ENCODE data around the gene DPM1. TPM values are rescaled to one million over a fixed set of nuclear protein-coding genes. Genes with fewer than 3 reads are reported as not detected.

Gene DPM1
- total and polyA plus RNA-seq, 3 donors from 2014 or later = 44.5 to 71.0 (median 54.3) TPM

- WGBS, 2 donors = 69 to 86% methylated on average over 3 of the region's 3 CpGs
- Histone ChIP-seq H3K27ac (no peak overlapping the region), H3K9me3 (no peaks in the 10 kb centered on the region), H3K36me3 (ENCODE audit: low read depth, missing control alignments) (no peaks in the 10 kb centered on the region), H3K4me1 (no peaks in the 10 kb centered on the region), H3K4me3 (no peak overlapping the region), H3K27me3 (no peaks in the 10 kb centered on the region)
- intact Hi-C loops (cut with DNase I; ENCODE audit: low total_unique reads) = no loop called here
- no peak for DNase-seq
- TF ChIP-seq POLR2A (IDR thresholded peaks at IDR 0.05) = no peak
- no peak for TF ChIP-seq CTCF (IDR thresholded peaks at IDR 0.05)
Measured at GRCh38 chr20:50887576-50887975, 70.8 kb downstream of the DPM1 start.

- TF ChIP-seq POLR2A (IDR thresholded peaks at IDR 0.05) (no peak), CTCF (IDR thresholded peaks at IDR 0.05) (no peak)
Measured at GRCh38 chr20:50886184-50886790, 72.0 kb downstream of the DPM1 start.

GRCh38 chr20:50885781-50886180, 72.6 kb downstream of the DPM1 start:
- WGBS, 2 donors = 81 to 83% methylated on average over 5 of the region's 5 CpGs

More at GRCh38 chr20:50886184-50886790, 72.0 kb downstream of the DPM1 start:
- Histone ChIP-seq H3K27ac (no peak overlapping the region), H3K9me3 (no peaks in the 10 kb centered on the region), H3K27me3 (no peaks in the 10 kb centered on the region), H3K4me3 (no peak overlapping the region), H3K4me1 (no peaks in the 10 kb centered on the region), H3K36me3 (ENCODE audit: low read depth, missing control alignments) (no peaks in the 10 kb centered on the region)
- intact Hi-C loops (cut with DNase I; ENCODE audit: low total_unique reads) = no loop called here
- DNase-seq = no peak
- WGBS, 2 donors = 73 to 78% methylated on average over 11 to 12 of the region's 12 CpGs

GRCh38 chr20:50885068-50885467, 73.3 kb downstream of the DPM1 start:
- 85 to 89% methylated on average over 7 of the region's 7 CpGs for whole genome bisulfite sequencing, 2 donors
- no peak for DNase-seq
- TF ChIP-seq CTCF (IDR thresholded peaks at IDR 0.05) = no peak
- no peaks in the 10 kb centered on the region for H3K4me1 ChIP-seq
- H3K36me3 ChIP-seq (ENCODE audit: low read depth, missing control alignments) = no peaks in the 10 kb centered on the region
- intact Hi-C loops (cut with DNase I; ENCODE audit: low total_unique reads) = no loop called here
- H3K4me3 ChIP-seq = no peak overlapping the region
- H3K9me3 ChIP-seq = no peaks in the 10 kb centered on the region
- H3K27ac ChIP-seq = no peak overlapping the region
- no peaks in the 10 kb centered on the region for H3K27me3 ChIP-seq

More at GRCh38 chr20:50885781-50886180, 72.6 kb downstream of the DPM1 start:
- intact Hi-C loops (cut with DNase I; ENCODE audit: low total_unique reads) = no loop called here
- no peaks in the 10 kb centered on the region for H3K27me3 ChIP-seq
- TF ChIP-seq CTCF (IDR thresholded peaks at IDR 0.05) (no peak), POLR2A (IDR thresholded peaks at IDR 0.05) (no peak)
- H3K4me3 ChIP-seq = no peak overlapping the region
- H3K36me3 ChIP-seq (ENCODE audit: low read depth, missing control alignments) = no peaks in the 10 kb centered on the region
- DNase-seq = no peak
- H3K4me1 ChIP-seq = no peaks in the 10 kb centered on the region
- H3K9me3 ChIP-seq = no peaks in the 10 kb centered on the region
- H3K27ac ChIP-seq = no peak overlapping the region

Other genes starting within 250 kb of the DPM1 start
- gene PARD6B, start 227.0 kb downstream of the DPM1 start, total RNA-seq = 10 to 100 TPM; 15.4 to 17.0 TPM
- gene PARD6B, start 227.0 kb downstream of the DPM1 start, polyA plus RNA-seq (ENCODE audit: insufficient read depth, low read depth, low replicate concordance) = 3.8 TPM
- 10 to 100 TPM in 1 of 2 donors, 1 to 10 TPM in 1; 7.6 to 10.8 TPM for gene BCAS4, start 163.5 kb downstream of the DPM1 start, total RNA-seq
- gene BCAS4, start 163.5 kb downstream of the DPM1 start, polyA plus RNA-seq (ENCODE audit: insufficient read depth, low read depth, low replicate concordance) = 5.8 TPM
- 100 to 1,000 TPM; 101 to 110 TPM for gene ADNP, start 27.1 kb downstream of the DPM1 start, total RNA-seq
- gene ADNP, start 27.1 kb downstream of the DPM1 start, polyA plus RNA-seq (ENCODE audit: insufficient read depth, low read depth, low replicate concordance) = 83.5 TPM
- gene MOCS3, start 286 bp upstream of the DPM1 start, total RNA-seq = 1 to 10 TPM; 7.4 to 9.3 TPM
- 6.5 TPM for gene MOCS3, start 286 bp upstream of the DPM1 start, polyA plus RNA-seq (ENCODE audit: insufficient read depth, low read depth, low replicate concordance)
- gene KCNG1, start 64.6 kb upstream of the DPM1 start, total RNA-seq = 10 to 100 TPM; 35.8 to 78.2 TPM
- 20.9 TPM for gene KCNG1, start 64.6 kb upstream of the DPM1 start, polyA plus RNA-seq (ENCODE audit: insufficient read depth, low read depth, low replicate concordance)

Measured in testis (tissue), 3 donors.